ENCODE measurements around the gene SBF2. TPM values are rescaled to one million over a fixed set of nuclear protein-coding genes. Genes with fewer than 3 reads are reported as not detected.
"Not testable (repeated sequence)": the region's sequence is repeated elsewhere in the genome, so short reads cannot be mapped to it uniquely, and the experiment has no call there.

The SBF2 gene
- total RNA-seq, 4 donors from 2014 or later: 29.7 to 60.4 (median 36.0) TPM

DNA sequence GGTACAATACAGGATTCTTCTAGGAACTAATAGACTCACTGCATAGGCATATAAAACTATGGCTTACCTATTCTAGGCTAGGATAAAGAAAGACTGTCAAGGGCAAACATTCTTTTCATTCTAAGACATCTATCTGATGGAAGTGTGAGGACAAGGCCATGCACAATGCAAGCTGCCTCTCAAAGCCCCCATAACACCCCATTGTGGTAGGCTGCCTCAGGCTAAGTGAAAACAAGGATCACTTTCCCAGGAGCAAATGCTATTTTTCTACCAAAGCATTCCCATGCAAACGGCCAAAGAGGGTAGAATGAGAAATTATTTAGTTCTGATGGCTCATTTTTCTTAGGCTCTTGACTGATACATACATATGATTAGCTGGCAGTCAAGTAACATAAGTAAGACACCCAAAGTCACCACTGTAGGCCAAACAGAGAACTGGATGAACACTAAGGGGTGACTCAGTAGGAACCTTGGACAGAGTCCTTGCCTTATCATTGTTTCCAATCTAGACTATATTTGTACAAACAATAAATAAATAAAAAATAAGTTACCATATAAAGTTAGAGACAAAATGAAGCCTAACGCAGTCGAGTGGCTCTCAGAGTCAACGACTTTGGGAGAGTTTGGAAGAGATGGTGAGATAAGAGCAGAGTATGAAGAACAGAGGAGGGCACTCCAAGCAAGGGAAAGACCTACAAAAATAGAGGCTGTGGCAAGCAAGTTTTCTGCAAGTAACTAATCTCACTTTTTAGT is 303.6 kb downstream of the SBF2 start:
- no peak for DNase-seq (ENCODE audit: low spot score in 2 of 2)
- no peak for TF ChIP-seq POLR2A (IDR thresholded peaks at IDR 0.05)
- TF ChIP-seq, protein P1, sequence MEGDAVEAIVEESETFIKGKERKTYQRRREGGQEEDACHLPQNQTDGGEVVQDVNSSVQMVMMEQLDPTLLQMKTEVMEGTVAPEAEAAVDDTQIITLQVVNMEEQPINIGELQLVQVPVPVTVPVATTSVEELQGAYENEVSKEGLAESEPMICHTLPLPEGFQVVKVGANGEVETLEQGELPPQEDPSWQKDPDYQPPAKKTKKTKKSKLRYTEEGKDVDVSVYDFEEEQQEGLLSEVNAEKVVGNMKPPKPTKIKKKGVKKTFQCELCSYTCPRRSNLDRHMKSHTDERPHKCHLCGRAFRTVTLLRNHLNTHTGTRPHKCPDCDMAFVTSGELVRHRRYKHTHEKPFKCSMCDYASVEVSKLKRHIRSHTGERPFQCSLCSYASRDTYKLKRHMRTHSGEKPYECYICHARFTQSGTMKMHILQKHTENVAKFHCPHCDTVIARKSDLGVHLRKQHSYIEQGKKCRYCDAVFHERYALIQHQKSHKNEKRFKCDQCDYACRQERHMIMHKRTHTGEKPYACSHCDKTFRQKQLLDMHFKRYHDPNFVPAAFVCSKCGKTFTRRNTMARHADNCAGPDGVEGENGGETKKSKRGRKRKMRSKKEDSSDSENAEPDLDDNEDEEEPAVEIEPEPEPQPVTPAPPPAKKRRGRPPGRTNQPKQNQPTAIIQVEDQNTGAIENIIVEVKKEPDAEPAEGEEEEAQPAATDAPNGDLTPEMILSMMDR (IDR thresholded peaks at IDR 0.05): no peak
- intact Hi-C loops (cut with DNase I; ENCODE audit: low total_unique reads): no loop called here
- 62 to 67% methylated on average over 4 of the region's 4 CpGs for WGBS, 2 donors
- H3K4me3 ChIP-seq (ENCODE audit: low read depth, poor library complexity, severe bottlenecking): no peak overlapping the region

DNA sequence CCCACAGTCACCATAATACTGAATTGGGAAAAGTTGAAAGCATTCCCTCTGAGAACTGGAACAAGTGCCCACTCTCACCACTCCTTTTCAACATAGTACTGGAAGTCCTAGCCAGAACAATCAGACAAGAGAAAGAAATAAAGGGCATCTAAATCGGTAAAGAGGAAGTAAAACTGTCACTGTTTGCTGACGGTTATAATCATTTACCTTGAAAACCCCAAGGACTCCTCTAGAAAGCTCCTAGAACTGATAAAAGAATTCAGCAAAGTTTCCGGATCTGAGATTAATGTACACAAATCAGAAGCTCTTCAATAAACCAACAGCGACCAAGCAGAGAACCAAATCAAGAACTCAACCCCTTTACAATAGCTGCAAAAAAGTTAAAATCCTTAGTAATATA is 306.7 kb downstream of the SBF2 start:
- DNase-seq (ENCODE audit: low spot score in 2 of 2); intact Hi-C loops (cut with DNase I; ENCODE audit: low total_unique reads); H3K4me3 ChIP-seq (ENCODE audit: low read depth, poor library complexity, severe bottlenecking): not testable (repeated sequence)
- 92% methylated on average over 4 of the region's 4 CpGs for WGBS, 2 donors

DNA sequence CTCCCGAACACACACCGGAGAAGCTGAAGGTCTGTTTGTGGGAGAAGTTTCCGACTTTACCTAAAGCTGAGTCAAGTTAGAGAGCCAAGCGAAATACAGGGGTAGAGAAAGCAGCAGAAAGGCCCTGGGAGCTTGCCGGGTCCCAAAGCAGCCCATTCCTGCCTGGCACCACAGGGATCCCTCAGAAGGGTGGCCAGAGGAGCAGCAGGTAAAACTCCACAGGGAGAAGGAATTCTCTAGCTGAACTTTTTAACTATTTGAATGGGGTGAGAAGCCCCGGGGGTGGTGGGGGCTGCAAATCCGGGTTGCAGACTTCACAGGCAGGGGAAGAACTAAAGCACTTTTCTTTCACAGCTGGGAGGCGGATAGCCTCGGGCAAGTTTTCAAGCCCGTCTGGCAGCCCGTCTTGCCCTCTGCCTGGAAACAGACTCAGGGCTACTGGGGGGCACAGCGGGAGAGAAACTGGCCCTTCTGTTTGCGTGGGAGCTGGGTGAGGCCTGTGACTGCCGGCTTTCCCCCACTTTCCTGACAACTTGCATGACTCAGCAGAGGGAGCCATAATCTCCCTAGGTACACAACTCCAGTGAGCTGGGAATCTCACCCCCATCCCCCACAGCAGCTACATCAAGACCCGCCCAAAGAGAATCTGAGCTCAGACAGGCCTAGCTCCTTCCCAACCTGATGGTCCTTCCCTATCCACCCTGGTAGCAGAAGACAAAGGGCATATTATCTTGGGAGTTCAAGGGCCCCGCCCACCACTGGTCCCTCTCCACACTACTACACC is 311.0 kb downstream of the SBF2 start:
- no peak for DNase-seq (ENCODE audit: low spot score in 2 of 2)
- no peak for TF ChIP-seq POLR2A (IDR thresholded peaks at IDR 0.05)
- TF ChIP-seq, protein P1 (IDR thresholded peaks at IDR 0.05): no peak
- intact Hi-C loops (cut with DNase I; ENCODE audit: low total_unique reads): no loop called here
- no peak overlapping the region for H3K4me3 ChIP-seq (ENCODE audit: low read depth, poor library complexity, severe bottlenecking)
- WGBS, 2 donors: 78 to 87% methylated on average over 16 of the region's 16 CpGs

DNA sequence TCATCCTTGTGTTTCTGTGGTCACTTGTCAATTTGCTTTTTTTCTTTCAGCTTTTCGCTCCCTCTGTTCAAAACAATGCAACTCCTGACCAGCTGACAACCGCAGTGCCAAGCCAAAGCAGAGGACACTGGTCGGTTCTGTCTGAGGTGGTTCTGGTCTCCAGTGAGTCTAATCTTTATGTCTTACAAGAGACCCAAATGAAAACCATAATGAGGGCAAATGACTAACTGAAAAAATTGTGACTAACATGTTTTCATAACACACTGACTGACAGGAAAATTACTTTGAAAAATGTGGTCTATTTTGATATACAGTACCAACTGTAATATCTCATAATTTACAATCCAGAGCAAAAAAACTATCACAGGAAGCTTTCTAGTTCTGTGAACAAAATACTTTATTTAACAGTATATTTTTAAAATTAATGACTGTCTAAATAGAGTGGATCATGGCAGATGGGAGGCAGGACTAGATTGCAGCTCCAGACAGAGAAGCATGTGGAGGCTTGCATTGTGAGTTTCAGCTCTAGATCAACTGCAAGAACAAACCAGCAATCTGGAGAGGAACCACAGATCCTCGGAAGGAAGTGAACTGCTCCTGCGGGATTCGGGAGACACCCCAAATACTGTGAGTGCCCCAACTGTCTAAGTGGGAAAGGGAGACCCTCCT is 311.8 kb downstream of the SBF2 start:
- no peak for DNase-seq (ENCODE audit: low spot score in 2 of 2)
- TF ChIP-seq POLR2A (IDR thresholded peaks at IDR 0.05): no peak
- TF ChIP-seq, protein P1 (IDR thresholded peaks at IDR 0.05): no peak
- intact Hi-C loops (cut with DNase I; ENCODE audit: low total_unique reads): no loop called here
- 46 to 52% methylated on average over 6 of the region's 6 CpGs for WGBS, 2 donors
- no peak overlapping the region for H3K4me3 ChIP-seq (ENCODE audit: low read depth, poor library complexity, severe bottlenecking)

DNA sequence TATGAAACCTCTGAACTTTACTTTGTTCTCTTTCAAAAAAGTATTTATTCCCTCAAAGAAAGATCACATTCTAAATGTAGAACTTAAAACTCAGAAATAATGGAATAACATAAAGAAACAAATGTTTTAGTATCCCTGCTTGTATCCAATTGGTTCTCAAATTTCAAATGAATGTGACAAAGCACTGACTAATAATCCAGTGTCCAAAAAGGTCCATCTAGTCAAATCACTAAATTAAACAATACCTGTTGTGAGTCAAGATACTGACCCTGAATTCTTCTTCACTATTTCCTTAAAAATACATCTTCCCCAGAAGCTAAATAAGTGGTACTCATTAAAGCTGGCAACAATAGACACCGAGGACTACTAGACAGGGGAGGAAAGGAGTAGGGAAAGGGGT is 313.1 kb downstream of the SBF2 start:
- H3K4me3 ChIP-seq (ENCODE audit: low read depth, poor library complexity, severe bottlenecking): no peak overlapping the region
- WGBS, 2 donors: 90 to 100% methylated on average over 1 of the region's 1 CpG
- no peak for DNase-seq (ENCODE audit: low spot score in 2 of 2)
- intact Hi-C loops (cut with DNase I; ENCODE audit: low total_unique reads): no loop called here
- TF ChIP-seq, protein P1 (IDR thresholded peaks at IDR 0.05): no peak
- no peak for TF ChIP-seq POLR2A (IDR thresholded peaks at IDR 0.05)

DNA sequence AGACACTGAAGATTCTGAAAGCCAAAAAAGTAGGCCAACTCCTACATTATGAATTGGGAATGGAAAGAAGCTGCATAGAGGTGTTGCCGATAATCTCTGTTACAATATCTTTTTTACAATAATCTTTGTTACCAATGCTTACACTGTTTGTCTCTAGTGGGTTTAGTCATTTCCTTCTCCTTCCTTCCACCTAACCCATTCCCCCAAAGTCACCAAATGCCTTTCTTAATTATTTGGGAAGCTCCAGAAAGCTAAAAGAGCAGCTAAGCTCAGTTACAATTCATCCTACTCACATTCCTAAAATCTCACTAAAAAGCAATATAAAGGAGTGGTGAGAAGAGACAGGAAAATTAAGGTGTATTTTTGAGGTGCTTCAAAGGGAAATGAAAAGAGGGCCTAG is 316.5 kb downstream of the SBF2 start:
- DNase-seq (ENCODE audit: low spot score in 2 of 2): no peak
- TF ChIP-seq, protein P1 (IDR thresholded peaks at IDR 0.05): no peak
- TF ChIP-seq POLR2A (IDR thresholded peaks at IDR 0.05): no peak
- intact Hi-C loops (cut with DNase I; ENCODE audit: low total_unique reads): no loop called here
- 72 to 78% methylated on average over 1 of the region's 1 CpG for WGBS, 2 donors
- no peak overlapping the region for H3K4me3 ChIP-seq (ENCODE audit: low read depth, poor library complexity, severe bottlenecking)

Measured in lower leg skin (tissue), 4 donors.